K562 (cell line): ENCODE measurements around the gene NT5C. TPM values are rescaled to one million over a fixed set of nuclear protein-coding genes. Genes with fewer than 3 reads are reported as not detected.

ENCODE experiments used
- ATAC-seq: fragments of 200-7000 bp; cut with Tn5 transposase; 3 replicates; pipeline ENCODE4 v1.9.1; 2020; ENCODE audit warnings: moderate library complexity
- BruUV-seq: library from RNA; stranded (reverse); fragments of 400-500 nt; replicated peaks from 2 replicates; lab custom pipeline; 2021; lab: Mats Ljungman, UMichigan
- CTCF ChIA-PET: fragments of 300-600 bp; formaldehyde crosslinking; extraction: SDS; loops from one replicate; lab custom pipeline; 2021; ENCODE audit warnings: low intra/inter-chr PET ratio; lab: Yijun Ruan, JAX
- POLR2A ChIA-PET: fragments of 300-600, 350-650 bp; sonication (Branson Sonifier 250); formaldehyde crosslinking; extraction: SDS; loops from one replicate; lab custom pipeline; 2021; ENCODE audit warnings: antibody characterized with exemption, inconsistent platforms; lab: Yijun Ruan, JAX
- DNase-seq, 4 experiments: peaks; one replicate each; pipeline versions ENCODE4 v3.0.0 to v3.0.0-alpha.2; 2011 to 2018; ENCODE audit warnings: low spot score in 3 of 4, mixed read lengths in 3 of 4; ENCODE audit errors: extremely low read depth in 1 of 4
- FAIRE-seq: peaks from 2 replicates; lab custom pipeline; 2011; peaks lifted over from hg19 to GRCh38; lab: Jason Lieb, UNC
- H2AFZ ChIP-seq: 2 replicates; pipeline ENCODE4 v1.6.0; 2011; ENCODE audit warnings: low read depth, low read length, control low read depth, inconsistent platforms
- H3K27ac ChIP-seq: fragments of 200-600 bp; 3 replicates; pipeline ENCODE4 v1.8.0; 2011; ENCODE audit warnings: low read depth, mild to moderate bottlenecking, control low read depth, inconsistent platforms, low read length, moderate library complexity, mixed read lengths; ENCODE audit errors: extremely low read depth
- H3K27me3 ChIP-seq, 2 experiments: fragments of 300-600 bp in 1 of 2; 2 replicates in 1 of 2; 3 replicates in 1 of 2; pipeline versions ENCODE4 v1.6.0 to v1.8.0; 2011; ENCODE audit warnings: inconsistent platforms in 2 of 2, low read length in 2 of 2, mild to moderate bottlenecking in 1 of 2, mixed read lengths in 1 of 2, moderate library complexity in 1 of 2; ENCODE audit not compliant: control insufficient read depth in 2 of 2, insufficient read depth in 2 of 2
- H3K36me3 ChIP-seq: fragments of 300-600 bp; 3 replicates; pipeline ENCODE4 v1.8.0; 2011; ENCODE audit warnings: mild to moderate bottlenecking, low read length, inconsistent platforms; ENCODE audit not compliant: control insufficient read depth, insufficient read depth
- H3K4me1 ChIP-seq, 2 experiments: fragments of 200-600 bp in 1 of 2; replicated peaks in 1 of 2; 2 replicates in 1 of 2; 3 replicates in 1 of 2; pipeline versions ENCODE4 v1.5.1 to v1.8.0; 2011; ENCODE audit warnings: inconsistent platforms in 2 of 2, low read length in 2 of 2, mild to moderate bottlenecking in 1 of 2, mixed read lengths in 1 of 2, moderate library complexity in 1 of 2; ENCODE audit not compliant: control insufficient read depth in 2 of 2, insufficient read depth in 2 of 2
- H3K4me2 ChIP-seq: 2 replicates; pipeline ENCODE4 v1.6.1; 2011; ENCODE audit warnings: low read length, control low read depth, inconsistent platforms, mixed read lengths; ENCODE audit not compliant: insufficient read depth
- H3K4me3 ChIP-seq: fragments of 200-600 bp; sonication (generic), shearing (Covaris generic); 2 replicates; pipeline ENCODE4 v1.5.1; 2016; ENCODE audit warnings: control low read depth, inconsistent platforms
- H3K79me2 ChIP-seq: fragments of 200-600 bp; 3 replicates; pipeline ENCODE4 v1.8.0; 2011; ENCODE audit warnings: low read length, inconsistent platforms; ENCODE audit not compliant: control insufficient read depth, insufficient read depth
- H3K9ac ChIP-seq, 2 experiments: 2 replicates each; pipeline versions ENCODE4 v1.6.0 to v1.6.1; 2011; ENCODE audit warnings: low read depth in 2 of 2, low read length in 2 of 2, control low read depth in 1 of 2, inconsistent platforms in 1 of 2, mild to moderate bottlenecking in 1 of 2, mixed read lengths in 1 of 2; ENCODE audit not compliant: insufficient read depth in 1 of 2
- H3K9me1 ChIP-seq: one replicate; pipeline ENCODE4 v1.6.0; 2011; ENCODE audit warnings: inconsistent platforms, mild to moderate bottlenecking, low read length, moderate library complexity; ENCODE audit not compliant: control insufficient read depth, insufficient read depth
- H3K9me3 ChIP-seq: replicated peaks from 2 replicates; pipeline ENCODE4 v1.5.1; 2011; ENCODE audit warnings: low read depth, low read length, inconsistent platforms; ENCODE audit not compliant: control insufficient read depth, insufficient read depth
- H4K20me1 ChIP-seq: replicated peaks from 2 replicates; pipeline ENCODE4 v1.6.1; 2011; ENCODE audit warnings: low read length, inconsistent platforms, mixed read lengths; ENCODE audit not compliant: control insufficient read depth, insufficient read depth
- DACH1 ChIP-seq: fragments of 450-650 bp; IDR thresholded peaks from 2 replicates; pipeline ENCODE4 v1.6.1; 2018; ENCODE audit not compliant: partially characterized antibody
- E2F3 ChIP-seq: fragments of 250-450 bp; sonication (Bioruptor Pico); IDR thresholded peaks from 2 replicates; pipeline ENCODE4 v1.4.0; 2020; ENCODE audit warnings: mild to moderate bottlenecking
- ILF3 ChIP-seq: fragments of 450-650 bp; IDR thresholded peaks from 2 replicates; pipeline ENCODE4 v1.6.1; 2018; ENCODE audit warnings: antibody characterized with exemption, mild to moderate bottlenecking, moderate library complexity, borderline replicate concordance
- KDM5B ChIP-seq: fragments of 200-600 bp; sonication (generic); IDR thresholded peaks from 2 replicates; pipeline ENCODE4 v1.6.1; 2012; ENCODE audit warnings: low read depth, mild to moderate bottlenecking, moderate library complexity, low read length, control low read depth, inconsistent platforms; ENCODE audit not compliant: insufficient replicate concordance
- KLF1 ChIP-seq: fragments of 450-650 bp; IDR thresholded peaks from 2 replicates; pipeline ENCODE4 v1.6.1; 2016; ENCODE audit warnings: missing genetic modification characterization, missing compliant biosample characterization
- MTA1 ChIP-seq: fragments of 450-650 bp; IDR thresholded peaks from 2 replicates; pipeline ENCODE4 v1.6.1; 2017; ENCODE audit warnings: borderline replicate concordance
- RBFOX2 ChIP-seq: fragments of 200-400 bp; formaldehyde crosslinking; IDR thresholded peaks from 2 replicates; pipeline ENCODE4 v1.6.1; 2017; ENCODE audit warnings: low read depth, mild to moderate bottlenecking, low read length, moderate library complexity
- RBM25 ChIP-seq: fragments of 200-400 bp; formaldehyde crosslinking; IDR thresholded peaks from 2 replicates; pipeline ENCODE4 v1.6.1; 2018; ENCODE audit warnings: low read length, low read depth, moderate library complexity; ENCODE audit not compliant: severe bottlenecking
- SMAD3 ChIP-seq: fragments of 450-650 bp; formaldehyde crosslinking; conservative IDR thresholded peaks from 2 replicates; pipeline ENCODE4 v1.4.0; 2020; ENCODE audit warnings: mild to moderate bottlenecking
- SUPT5H ChIP-seq: fragments of 450-650 bp; IDR thresholded peaks from 2 replicates; pipeline ENCODE4 v1.6.1; 2016
- TBL1XR1 ChIP-seq, 2 experiments: IDR thresholded peaks; 2 replicates each; pipeline ENCODE4 v1.6.1; 2012; ENCODE audit warnings: improper control_type of control experiment in 2 of 2, low read length in 2 of 2, mild to moderate bottlenecking in 1 of 2
- TCF3 ChIP-seq: sonication (generic); formaldehyde crosslinking; IDR thresholded peaks from 2 replicates; pipeline ENCODE4 v1.4.0; 2020; ENCODE audit warnings: mild to moderate bottlenecking, missing genetic modification reagents
- ZBTB7A ChIP-seq: IDR thresholded peaks from 2 replicates; pipeline ENCODE4 v1.6.1; 2011; ENCODE audit warnings: low read depth, mild to moderate bottlenecking, low read length, moderate library complexity, borderline replicate concordance; ENCODE audit not compliant: control insufficient read depth
- ZNF408 ChIP-seq: fragments of 250-450 bp; sonication (Bioruptor Pico); IDR thresholded peaks from 2 replicates; pipeline ENCODE4 v1.4.0; 2020; ENCODE audit warnings: low read depth, mild to moderate bottlenecking, moderate library complexity
- WGBS: fragments of 100-300 bp; shearing (Covaris generic); methylation state at CpG from one replicate; pipeline ENCODE4 v1.1.6; 2016; ENCODE audit warnings: low coverage, mixed read lengths; ENCODE audit not compliant: insufficient coverage; ENCODE audit errors: missing lambda C conversion rate; 5-methylcytosine and 5-hydroxymethylcytosine counted together
- in situ Hi-C: fragments of 300-500 bp; cut with MboI; formaldehyde crosslinking; loops from 4 replicates; pipeline ENCODE4 v1.15.0; 2018; ENCODE audit warnings: inconsistent platforms, mixed read lengths
- intact Hi-C: fragments of 100-400 bp; cut with micrococcal nuclease; formaldehyde crosslinking; loops from 2 replicates; pipeline ENCODE4 v1.14.2; 2022
- polyA plus RNA-seq, 8 experiments: library from polyadenylated mRNA; depleted of rRNA in 4 of 8; stranded (reverse) in 5 of 8; unstranded in 3 of 8; fragments of >200 nt; fragmentation: Nextera tagmentation in 2 of 8; fragmentation: Illumina TruSeq in 1 of 8; extraction: Ambion mirVana in 2 of 8; extraction: Trizol in 1 of 8; gene quantifications; 2 replicates each; pipeline versions ENCODE4 v1.2.1 to v1.2.3, GENCODE V29; 2011 to 2014; ENCODE audit warnings: inconsistent platforms in 1 of 8, missing spikeins in 1 of 8
- total RNA-seq, 7 experiments: library from RNA; depleted of rRNA in 6 of 7; stranded (reverse); fragments of >200 nt in 6 of 7; fragmentation: Illumina TruSeq in 2 of 7; extraction: Trizol in 2 of 7; gene quantifications; 2 replicates each; pipeline versions ENCODE4 v1.2.1 to v1.2.3, GENCODE V29; 2011 to 2021; ENCODE audit warnings: low replicate concordance in 1 of 7
- TF ChIP-seq, protein P1 (sequence below): fragments of 450-650 bp; conservative IDR thresholded peaks from 2 replicates; pipeline ENCODE4 v1.6.1; 2016; ENCODE audit warnings: missing genetic modification characterization, low read depth, mild to moderate bottlenecking, missing compliant biosample characterization, moderate library complexity
- TF ChIP-seq, protein P2 (sequence below), 2 experiments: fragments of 450-650 bp; conservative IDR thresholded peaks; 2 replicates each; pipeline ENCODE4 v1.6.1; 2017; ENCODE audit warnings: mild to moderate bottlenecking in 2 of 2, moderate library complexity in 2 of 2

The NT5C gene
- total and polyA plus RNA-seq, 9 of the 15 experiments (the other 6 are each of a cell fraction or from before 2014, with no cell fraction given) = 2.9 to 205 (median 45.0) TPM

DNA sequence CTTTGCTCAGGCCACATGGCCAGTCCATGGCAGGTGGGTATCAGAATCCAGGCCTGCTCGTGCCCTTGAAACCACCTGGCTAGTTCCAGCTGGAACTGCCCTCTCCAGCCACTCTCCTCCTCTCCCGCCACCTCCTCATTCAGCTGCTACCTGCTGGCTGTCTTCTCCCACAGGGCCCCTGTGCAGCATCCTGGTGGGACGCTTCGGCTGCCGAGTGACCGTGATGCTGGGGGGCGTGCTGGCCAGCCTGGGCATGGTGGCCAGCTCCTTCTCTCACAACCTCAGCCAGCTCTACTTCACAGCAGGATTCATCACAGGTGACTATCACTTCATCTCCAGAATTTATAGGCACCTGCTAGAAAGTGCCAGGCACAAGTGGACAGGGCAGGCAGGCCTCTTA lies 33.7 kb downstream of the NT5C start:
- no peaks in the 10 kb centered on the region for H3K27me3 ChIP-seq
- CTCF ChIA-PET = no interaction called here
- no peaks in the 10 kb centered on the region for H3K79me2 ChIP-seq
- no peak for FAIRE-seq
- intact Hi-C loops = no loop called here
- no peak for TF ChIP-seq RBFOX2
- no peak for TF ChIP-seq RBM25
- no peak for TF ChIP-seq SMAD3
- no peak for TF ChIP-seq KLF1
- TF ChIP-seq ILF3 = no peak
- no peak for TF ChIP-seq ZNF408
- TF ChIP-seq KDM5B = no peak
- TF ChIP-seq, protein P1, sequence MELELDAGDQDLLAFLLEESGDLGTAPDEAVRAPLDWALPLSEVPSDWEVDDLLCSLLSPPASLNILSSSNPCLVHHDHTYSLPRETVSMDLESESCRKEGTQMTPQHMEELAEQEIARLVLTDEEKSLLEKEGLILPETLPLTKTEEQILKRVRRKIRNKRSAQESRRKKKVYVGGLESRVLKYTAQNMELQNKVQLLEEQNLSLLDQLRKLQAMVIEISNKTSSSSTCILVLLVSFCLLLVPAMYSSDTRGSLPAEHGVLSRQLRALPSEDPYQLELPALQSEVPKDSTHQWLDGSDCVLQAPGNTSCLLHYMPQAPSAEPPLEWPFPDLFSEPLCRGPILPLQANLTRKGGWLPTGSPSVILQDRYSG (tag) = no peak
- TF ChIP-seq ZBTB7A = no peak
- TF ChIP-seq TBL1XR1 (IDR thresholded peaks at IDR 0.05; ENCODE audit: low read length in 2 of 2) = no peak
- TF ChIP-seq TCF3 (CRISPR knock-in tag) = no peak
- TF ChIP-seq E2F3 (CRISPR knock-in tag) = no peak
- no peak for TF ChIP-seq MTA1
- TF ChIP-seq SUPT5H = no peak
- TF ChIP-seq, protein P2, sequence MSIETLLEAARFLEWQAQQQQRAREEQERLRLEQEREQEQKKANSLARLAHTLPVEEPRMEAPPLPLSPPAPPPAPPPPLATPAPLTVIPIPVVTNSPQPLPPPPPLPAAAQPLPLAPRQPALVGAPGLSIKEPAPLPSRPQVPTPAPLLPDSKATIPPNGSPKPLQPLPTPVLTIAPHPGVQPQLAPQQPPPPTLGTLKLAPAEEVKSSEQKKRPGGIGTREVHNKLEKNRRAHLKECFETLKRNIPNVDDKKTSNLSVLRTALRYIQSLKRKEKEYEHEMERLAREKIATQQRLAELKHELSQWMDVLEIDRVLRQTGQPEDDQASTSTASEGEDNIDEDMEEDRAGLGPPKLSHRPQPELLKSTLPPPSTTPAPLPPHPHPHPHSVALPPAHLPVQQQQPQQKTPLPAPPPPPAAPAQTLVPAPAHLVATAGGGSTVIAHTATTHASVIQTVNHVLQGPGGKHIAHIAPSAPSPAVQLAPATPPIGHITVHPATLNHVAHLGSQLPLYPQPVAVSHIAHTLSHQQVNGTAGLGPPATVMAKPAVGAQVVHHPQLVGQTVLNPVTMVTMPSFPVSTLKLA (conservative IDR thresholded peaks at IDR 0.05) = no peak
- TF ChIP-seq DACH1 = no peak
- no peak overlapping the region for H3K4me3 ChIP-seq
- no peak for DNase-seq
- H3K4me2 ChIP-seq = no peak overlapping the region
- no peaks in the 10 kb centered on the region for H3K9me3 ChIP-seq
- H4K20me1 ChIP-seq = no peaks in the 10 kb centered on the region
- POLR2A ChIA-PET = interaction anchor here (0.7 to 0.9 kb wide), 2 partner anchors 12 to 52 kb away, joined by 3 read pairs; partner anchors contain the start of gene ARMC7
- no peak overlapping the region for H2AFZ ChIP-seq
- ATAC-seq = no peak
- no peak overlapping the region for H3K27ac ChIP-seq
- H3K9me1 ChIP-seq = no peaks in the 10 kb centered on the region
- peak overlapping the region; percentile 14 to 60; a peak in 1 of 4 replicates for H3K9ac ChIP-seq
- H3K4me1 ChIP-seq = peaks cover 23 to 54% of the 10 kb centered on the region in 2 experiments; a peak in 4 of 5 replicates
- in situ Hi-C loops = no loop called here
- 95% methylated on average over 7 of the region's 7 CpGs for WGBS
- BruUV-seq = no TSS peak
- H3K36me3 ChIP-seq = no peaks in the 10 kb centered on the region
